GM21529 (cell line): ENCODE results near the gene RPLP2.

Experiments used
- ATAC-seq: cut with Tn5 transposase; IDR thresholded peaks from one replicate; pipeline ENCODE4 v1.9.1; 2021; ENCODE audit not compliant: unreplicated experiment

The RPLP2 gene

DNA sequence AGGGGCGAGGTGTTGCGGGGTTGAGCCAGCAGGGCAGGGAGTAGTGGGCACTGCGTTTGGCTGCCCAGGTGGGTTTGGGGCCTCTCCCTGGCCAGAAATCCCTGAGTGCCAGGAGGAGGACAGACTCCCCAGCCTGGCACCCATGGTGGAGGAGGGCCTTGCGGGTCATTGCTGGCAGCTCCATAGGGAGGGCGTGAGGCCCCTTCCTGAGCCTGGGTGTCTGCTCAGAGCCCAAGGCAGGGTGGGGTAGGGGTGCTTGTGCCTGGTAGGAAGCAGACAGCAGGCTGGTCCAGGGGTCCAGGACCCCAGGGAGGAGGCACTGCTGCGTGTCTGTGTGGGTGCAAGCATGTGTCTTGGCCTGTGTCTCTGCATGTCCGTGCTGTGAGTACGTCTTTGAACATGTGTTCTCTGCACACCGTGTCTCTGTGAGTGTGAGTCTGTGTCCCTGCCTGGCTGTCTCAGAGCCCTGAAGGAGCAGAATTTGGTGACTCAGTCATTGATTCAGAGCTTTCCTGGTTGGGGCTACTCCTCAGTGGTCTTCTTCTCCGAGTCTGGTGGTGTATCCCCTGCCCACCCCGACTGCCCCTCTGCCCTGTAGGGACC lies 36.8 kb downstream of the RPLP2 start:
- ATAC-seq = no peak

DNA sequence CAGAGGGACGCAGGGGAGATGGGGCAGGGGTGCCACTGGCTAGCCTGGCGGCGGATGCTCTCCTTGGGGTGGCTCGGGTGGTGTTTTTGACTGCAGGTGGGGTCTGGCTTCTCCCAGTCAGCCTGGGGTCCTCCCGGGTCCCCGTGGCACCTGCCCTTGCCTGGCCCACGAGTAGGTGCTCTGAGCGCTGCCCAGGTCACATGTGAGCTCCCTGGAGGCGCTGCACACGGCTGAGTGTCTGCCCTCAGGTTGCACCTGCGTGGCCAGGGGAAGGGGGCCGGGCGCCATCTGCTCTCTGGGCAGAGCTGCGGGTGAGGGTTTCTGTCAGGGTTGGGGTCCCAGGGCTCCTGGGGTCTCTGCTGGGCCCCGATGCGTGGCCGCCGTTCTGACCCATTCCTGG lies 38.1 kb downstream of the RPLP2 start:
- no peak for ATAC-seq

DNA sequence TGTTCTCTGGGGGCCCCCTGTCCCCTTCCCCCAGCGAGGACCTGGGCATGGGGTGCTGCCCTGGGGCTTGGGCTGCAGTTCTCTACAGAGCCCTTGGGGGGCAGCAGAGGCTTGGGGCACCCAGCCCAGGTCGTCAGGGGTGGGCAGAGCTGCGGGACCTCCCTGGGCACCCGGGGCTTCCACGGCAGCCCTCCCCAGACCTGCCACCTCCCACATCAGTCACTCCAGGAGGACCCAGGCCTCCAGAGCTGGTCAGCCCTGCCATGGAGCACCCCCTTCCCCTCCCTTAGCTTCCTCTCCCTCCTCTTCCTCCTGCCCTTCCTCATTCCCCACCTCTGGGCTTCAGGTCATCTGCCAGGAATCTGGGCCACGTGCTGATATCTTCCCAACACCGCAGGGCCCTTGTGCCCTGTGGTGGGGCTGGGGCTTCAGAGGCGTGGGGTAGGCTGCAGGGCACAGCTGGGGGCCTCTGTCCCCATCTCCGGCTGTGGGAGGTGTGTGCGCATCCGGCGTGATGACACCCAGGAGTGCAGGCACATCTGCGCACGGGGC lies 38.7 kb downstream of the RPLP2 start:
- peak; percentile 47 for ATAC-seq

DNA sequence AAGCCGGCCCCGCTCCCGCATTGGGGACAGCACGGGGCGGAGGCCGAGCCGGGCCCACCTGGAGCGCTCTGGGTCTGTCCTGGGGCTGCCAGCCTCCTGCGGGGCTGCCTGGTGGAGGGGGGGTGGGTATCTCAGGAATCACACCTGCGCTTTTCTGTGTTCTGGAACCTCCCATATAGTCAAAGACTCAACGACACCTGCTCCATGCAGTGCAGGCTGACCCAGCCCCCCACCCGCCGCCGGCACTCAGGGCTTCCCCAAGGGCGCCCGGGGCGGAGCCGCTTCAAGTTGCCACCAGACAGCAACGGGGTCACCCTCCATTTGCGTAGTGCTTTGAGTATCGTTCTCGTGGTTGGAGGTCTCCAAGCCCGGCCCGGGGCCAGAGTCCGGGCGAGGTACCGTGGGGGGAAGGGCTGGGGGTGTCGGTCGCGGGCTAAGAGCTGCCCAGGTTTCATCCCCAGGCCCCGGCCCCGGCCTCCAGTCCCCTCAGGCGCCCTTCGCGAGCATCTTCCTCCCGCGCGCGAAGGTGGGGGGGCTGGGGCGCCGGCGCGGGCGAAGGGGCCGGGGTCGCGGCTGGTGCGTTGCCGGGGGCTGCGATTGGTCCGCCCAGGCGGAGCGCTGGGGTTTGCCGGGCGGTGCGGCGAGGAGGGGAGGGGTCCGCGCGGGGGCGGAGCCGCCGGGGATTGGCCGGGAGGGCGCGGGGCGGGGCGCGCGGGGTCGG lies 39.5 kb downstream of the RPLP2 start:
- no peak for ATAC-seq

DNA sequence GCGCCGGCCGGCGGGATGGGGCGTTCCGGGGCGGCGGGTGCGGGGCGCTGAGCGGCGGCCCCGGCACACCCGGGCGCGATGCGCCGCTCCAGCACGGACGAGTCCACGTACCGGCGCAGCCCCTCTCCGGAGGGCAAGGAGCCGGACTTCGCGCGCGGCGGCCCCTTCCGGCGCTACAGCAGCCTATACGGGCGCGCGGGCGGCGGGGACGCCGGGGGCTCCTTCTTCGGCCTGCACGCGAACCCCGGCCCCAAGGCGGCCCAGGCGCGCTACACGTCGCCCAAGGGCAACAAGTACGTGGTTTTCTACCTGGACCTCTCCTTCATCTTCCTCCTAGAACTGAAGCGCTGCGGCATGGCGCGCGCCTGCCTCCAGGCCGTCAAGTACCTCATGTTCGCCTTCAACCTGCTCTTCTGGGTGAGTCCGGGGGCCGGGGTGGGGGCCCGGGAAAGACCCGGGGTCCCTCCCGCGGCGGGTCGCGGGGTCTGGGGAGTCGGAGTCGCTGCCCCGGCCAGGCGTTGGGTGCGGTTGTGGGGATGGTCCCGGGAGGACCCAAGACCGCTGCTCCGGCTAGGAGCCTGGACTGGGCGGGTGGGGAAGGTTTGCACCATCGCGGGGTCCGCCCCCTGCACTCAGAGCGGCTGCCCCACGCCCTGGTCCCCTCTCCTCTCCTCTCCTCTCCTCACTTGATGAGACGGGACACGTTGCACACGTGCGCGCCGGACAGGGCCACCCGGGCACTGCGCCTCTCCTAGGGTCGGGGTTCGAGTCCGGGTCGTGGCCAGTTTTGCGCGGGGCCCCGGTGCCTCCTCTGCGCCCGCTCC lies 40.4 kb downstream of the RPLP2 start:
- ATAC-seq = no peak

DNA sequence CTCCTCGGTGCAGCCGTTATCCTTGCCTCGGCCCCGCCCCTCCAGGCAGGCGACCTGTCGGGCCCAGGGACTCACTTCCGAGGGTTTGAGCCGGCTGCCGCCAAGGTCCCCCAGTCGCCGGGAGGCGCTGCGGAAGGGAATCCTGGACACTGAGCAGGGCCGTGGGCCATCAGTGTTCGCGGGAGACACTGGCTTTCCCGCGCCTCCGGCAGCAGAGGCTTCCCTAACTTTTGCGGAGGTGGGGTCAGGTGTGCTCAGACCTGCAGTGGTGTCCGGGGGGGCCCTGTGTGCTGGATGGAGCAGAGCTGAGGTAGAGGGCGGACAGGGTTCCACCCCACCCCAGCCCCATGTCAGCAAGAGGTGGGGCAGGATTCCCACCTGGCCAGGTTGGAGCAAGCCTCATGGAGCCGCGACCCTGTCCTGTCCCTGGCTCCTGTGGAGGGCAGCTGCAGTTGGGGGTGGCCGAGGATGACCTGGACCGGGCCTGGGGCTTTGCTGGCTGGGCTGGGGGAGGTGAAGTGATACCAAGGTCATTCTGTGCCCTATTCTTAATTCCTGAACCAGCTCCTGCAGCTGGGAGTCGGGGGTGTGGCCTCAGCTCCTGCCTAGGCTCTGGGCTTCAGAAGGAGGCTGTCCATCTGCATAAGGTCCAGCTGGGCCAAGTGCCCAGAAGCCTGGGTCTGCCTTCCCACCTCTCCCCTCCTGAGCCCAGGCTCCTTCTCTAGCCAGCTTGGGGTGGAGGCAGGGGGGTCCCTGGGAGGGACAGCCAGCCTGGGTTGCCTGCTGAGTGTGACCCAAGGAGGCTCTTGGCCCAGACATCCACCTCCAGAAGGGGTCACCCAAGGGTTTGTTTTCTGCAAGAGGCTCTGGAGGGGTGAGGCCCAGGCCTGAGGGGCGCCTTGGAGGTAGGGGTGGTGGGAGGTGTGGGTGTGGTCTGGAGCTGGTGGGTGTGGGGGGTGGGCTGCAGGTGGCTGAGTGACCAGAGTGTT lies 41.3 kb downstream of the RPLP2 start:
- no peak for ATAC-seq

DNA sequence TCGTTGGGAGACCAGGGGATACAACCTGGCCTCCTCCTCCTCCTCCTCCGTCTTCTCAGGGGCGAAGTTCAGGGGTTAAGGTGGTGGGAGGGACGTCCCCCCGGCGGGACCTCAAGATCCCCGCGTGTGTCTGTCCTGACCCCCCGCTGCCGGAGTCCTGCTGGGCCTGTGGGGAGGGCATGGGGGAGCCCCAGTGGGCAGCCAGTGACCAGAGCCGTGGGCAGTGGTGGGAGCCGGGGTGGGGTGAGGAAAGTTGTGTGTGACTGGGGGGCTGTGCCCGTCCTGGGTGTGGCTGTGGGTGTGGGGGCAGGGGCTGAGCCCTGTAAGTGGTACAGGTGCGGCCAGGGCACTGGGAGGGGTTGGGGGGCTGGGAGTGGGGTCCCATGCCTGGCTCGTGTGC lies 43.0 kb downstream of the RPLP2 start:
- ATAC-seq = no peak

DNA sequence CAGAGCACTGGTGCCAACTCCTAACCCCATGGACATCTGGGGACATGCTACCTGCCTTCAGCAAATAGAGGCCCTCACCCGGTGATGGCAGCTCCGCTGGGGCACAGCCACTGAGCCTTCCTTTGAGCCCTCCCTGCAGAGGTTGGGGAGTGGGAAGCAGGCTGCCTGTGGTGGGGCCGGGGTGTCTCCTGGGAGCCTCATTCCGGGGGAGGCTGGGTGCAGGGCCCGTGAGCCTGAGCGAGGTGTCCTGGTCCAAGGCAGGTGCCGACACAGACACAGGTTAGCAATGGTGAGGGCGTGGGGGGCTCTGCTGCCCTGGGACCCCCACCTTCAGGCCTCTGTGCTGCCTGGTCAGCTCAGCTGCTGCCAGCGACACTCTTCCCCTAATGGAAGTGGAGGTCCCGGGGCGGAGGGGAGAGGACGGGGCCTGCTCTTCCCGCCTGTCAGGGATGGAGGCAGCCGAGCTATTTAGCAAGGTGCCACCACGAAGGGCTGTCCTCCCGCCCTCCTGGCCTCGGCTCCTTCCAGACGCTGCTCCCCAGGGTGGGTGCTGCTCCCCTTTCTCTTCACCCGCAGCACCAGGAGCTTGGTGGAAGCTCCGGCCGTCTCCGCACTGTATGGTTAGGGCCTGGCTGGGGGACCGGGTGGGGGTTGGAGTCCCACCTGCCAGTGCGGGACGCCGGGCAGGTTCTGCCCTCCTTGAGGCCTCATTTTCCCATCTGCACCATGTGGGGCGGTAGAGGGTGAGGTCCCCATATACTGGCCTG lies 44.1 kb downstream of the RPLP2 start:
- no peak for ATAC-seq

DNA sequence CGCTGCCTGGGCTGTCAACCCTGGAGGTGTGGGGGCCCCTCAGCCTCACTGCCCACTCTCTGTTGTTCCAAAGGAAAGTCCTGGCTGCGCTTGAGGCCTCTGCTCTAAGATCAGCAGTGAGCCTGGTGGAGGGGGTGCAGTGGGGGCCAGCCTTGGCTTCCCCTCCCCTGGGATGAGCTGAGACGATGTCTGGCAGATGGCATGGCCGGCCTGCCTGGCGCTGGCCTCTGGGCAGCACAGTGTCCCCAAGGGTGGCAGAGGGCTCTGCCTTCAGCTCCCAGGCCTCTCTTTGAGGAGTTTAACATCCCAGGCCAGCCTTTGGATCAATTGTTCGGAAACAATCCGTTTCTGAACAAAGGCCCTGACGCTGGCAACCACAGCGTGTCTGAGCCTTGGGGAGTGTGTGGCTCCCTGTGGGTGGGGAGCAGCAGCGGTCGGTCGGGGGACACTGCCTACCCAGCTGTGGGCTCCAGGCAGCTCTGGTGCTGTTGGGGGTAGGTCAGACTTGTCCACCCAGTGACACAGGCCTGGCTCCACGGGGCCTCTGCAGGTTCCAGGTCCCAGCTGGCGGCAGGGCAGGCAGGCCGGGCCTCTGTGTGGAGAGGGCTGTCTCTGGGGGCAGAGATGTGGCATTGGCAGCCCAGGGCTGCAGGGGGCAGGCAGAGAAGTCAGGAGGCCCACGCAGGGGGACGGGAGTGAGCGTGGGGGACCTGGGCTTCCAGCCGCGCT lies 45.0 kb downstream of the RPLP2 start:
- no peak for ATAC-seq

DNA sequence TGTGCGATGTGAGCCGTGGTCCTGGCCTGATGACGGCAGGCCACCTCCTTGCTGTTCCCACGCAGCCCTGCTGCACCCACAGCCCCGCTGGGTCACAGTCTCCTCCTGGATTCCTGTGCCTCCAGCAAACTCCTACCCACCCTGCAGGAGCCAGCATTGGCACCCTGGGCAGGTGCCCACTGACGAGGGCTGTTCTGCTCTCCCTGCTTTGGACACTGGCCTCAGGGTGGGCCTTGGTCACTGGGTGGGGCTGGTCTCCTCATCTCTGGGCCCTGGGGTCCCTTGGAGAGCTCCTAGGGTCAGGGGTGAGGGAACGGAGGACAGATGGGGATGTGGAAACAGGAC lies 45.5 kb downstream of the RPLP2 start:
- no peak for ATAC-seq

DNA sequence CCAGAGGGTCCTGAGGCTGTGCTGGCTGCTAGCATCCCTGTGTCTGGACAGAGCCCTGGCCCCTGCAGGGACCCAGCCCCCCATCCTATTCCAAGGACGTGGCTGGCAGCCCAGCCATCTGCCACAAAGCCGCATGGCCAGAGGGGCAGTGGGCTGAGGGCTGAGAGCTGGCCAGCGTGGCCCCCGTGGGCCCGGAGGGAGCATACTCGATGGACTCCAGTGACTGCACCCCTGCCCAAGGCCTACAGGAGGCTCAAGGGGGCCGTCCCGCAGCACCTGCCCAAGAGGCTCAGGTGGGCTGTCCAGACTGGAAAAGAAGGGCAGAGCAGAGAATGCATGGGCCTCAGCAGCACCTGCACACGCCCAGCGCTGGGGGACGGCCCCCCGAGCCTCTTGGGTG lies 46.0 kb downstream of the RPLP2 start:
- ATAC-seq = no peak

DNA sequence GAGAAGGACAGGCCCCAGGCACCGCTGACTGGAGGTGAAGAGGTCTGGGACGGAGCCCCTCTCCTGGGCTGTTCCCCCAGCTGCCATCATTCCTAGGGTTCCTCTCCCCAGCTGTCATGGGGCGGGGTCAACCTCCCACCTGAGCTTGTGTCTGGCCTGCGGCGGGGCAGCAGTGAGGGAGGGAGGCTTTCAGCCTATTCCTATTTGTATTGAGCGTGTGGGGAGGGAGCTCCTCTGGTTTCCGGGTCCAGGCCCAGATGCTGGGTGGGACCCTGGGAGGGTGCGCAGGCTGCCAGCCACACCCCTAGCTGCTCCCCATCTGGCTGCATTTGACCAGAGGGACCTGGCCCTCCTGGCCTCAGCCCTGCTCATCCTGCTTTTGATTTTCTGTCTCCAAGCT lies 46.6 kb downstream of the RPLP2 start:
- no peak for ATAC-seq

DNA sequence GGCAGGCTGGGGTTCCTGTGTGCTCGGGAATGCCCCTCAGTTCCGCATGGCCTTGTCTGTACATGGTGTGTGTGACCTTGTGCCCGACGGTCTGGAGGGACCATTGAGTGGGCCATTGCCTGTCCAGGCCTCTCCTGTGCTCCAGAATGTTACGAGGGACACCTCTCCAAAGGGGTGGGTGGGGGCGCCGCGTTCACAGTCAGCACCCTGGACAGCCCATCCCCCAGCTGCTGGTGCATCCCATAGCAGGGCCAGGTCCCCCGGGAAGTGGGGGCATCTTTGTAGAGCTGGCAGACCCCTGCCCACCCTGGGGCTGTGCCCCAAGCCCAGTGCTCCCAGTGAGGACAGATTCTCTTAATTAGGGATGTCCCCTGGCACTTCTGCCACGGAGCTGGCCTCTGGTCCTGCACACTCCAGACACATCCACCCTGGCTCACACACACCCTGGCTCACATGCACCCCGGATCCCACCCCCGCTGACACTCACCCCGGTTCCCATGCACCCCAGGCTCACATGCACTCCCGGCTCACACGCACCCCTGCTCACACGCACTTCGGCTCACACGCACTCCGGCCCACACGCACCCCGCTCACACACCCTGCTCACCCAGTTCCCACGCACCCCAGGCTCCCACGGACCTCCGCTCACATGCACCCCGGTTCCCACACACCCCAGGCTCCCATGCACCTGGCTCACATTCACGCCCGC lies 48.4 kb downstream of the RPLP2 start:
- ATAC-seq = no peak

DNA sequence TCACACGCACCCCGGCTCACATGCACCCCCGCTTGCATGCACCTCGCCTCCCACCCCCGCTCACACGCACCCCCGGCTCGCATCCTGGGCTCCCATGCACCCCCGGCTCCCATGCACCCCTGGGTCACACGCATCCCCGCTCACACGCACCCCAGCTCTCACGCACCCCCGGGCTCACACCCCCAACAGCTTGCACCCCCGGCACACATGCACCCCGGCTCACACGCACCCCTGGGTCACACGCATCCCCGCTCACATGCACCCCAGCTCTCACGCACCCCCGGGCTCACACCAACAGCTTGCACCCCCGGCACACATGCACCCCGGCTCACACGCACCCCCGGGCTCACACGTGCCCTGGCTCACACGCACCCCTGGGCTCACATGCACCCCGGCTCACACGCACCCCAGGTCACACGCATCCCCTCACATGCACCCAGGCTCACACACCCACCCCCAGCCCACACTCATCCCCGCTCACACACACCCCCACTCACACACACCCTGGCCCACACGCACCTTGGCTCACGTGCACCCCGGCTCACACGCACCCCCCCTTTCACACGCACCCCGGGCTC lies 49.1 kb downstream of the RPLP2 start:
- ATAC-seq = no peak

DNA sequence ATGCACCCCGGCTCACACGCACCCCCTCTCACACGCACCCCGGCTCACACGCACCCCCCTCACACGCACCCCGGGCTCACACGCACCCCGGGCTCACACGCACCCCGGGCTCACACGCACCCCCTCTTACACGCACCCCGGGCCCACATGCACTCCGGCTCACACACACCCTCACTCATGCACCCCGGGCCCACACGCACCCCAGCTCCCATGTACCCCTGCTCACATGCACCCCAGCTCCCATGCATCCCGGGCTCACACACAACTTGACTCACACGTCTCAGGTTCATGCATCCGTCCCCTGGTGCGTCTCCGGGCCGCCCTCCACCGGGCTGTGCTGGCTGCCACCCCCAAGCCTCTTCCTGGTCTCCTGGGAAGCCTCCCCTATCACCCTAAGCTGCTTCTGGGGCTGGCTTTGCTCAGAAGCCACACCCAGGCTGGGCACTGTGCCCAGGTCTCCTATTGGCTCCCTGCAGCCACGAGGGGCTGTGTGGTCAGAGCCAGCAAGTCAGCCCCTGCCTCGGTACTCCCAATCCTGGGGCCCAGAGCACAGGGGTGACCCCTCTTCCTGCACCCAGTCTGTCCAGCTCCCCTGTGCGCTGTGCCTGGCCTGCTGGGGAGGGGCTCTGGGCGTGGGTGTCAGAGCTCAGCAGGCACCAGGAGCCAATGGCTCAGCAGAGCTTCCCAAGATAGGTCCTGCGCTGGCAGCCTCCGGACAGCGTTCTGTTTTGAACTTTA lies 49.8 kb downstream of the RPLP2 start:
- ATAC-seq = no peak

DNA sequence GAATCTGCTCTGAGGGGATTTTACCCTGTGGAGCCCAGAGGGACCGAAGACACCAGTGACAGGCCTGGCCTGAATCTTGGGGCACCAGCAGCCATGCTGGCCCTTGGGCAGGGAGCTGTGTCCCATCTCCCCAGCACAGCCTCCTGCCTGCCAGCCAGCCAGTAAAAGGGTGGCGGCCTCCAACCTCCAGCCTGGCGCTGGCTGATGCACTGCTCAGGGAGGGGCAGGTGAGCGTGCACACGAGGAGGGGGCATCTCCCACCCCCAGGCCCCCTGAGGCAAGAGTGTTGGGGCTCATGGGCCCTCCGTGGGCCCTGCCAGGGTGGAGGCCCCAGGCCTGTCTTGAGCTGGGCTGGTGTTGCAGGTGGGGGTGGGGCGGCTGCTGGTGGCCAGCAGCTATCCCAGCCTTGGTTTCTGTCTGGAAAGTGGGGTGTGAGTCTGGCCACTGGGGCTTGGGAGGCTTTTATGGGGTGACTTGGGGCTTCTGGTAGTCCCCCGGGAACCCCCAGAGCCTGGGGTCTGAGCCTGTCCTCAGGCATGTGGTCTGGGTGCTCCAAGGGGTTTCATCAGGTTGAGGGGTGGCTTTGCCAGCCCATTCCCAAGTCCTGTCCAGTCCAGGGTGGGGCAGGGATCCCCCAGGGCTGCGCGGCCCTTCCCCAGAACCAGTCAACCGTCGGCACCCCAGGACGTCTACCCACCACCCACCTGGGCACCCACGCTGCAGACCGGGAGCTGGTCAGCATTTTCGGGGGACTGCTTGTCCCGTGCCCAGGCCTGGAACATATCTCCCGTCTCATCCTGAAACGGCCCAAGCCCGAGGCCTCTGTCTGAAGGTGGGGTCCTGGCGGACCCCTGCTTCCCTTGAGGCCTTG lies 50.7 kb downstream of the RPLP2 start:
- no peak for ATAC-seq

DNA sequence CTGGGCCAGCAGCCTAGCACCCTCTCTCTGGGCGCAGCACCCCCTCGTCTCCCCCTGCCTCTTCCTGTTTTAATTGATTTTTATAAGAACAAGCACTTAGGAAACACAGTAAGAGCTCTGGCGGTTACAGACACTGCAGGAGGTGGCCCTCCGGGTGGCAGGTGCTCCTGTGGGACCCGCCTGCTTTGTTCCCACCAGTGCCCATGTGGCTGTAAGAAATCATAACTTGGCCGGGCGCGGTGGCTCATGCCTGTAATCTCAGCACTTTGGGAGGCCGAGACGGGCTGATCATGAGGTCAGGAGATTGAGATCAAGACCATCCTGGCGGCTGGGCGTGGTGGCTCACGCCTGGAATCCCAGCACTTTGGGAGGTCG lies 51.3 kb downstream of the RPLP2 start:
- no peak for ATAC-seq
